Adrenal gland (tissue), 12 donors: ENCODE data around the gene CDK6. TPM values are rescaled to one million over a fixed set of nuclear protein-coding genes. Genes with fewer than 3 reads are reported as not detected.

Experiments used
- DNase-seq, 7 donors: peaks; one replicate each; pipeline ENCODE4 v3.0.0-alpha.2; 2019 to 2020
- H3K27ac ChIP-seq, 5 donors: fragments of 200-600 bp; sonication (generic) in 4 of 5; 1 replicate in 3 of 5; 2 replicates in 2 of 5; pipeline versions ENCODE4 v1.5.1 to v1.8.0; 2016 to 2020; ENCODE audit warnings: mild to moderate bottlenecking in 1 of 5
- H3K27me3 ChIP-seq: fragments of 200-600 bp; 2 replicates; pipeline ENCODE4 v1.8.0; 2021
- H3K36me3 ChIP-seq, 2 donors: fragments of 200-600 bp; replicated peaks in 1 of 2; 1 replicate in 1 of 2; 2 replicates in 1 of 2; pipeline versions ENCODE4 v1.5.1 to v1.8.0; 2018 to 2022
- H3K4me1 ChIP-seq, 2 donors: fragments of 200-600 bp; replicated peaks in 1 of 2; 1 replicate in 1 of 2; 2 replicates in 1 of 2; pipeline versions ENCODE4 v1.5.1 to v1.8.0; 2018 to 2021
- H3K4me3 ChIP-seq, 4 donors: fragments of 200-600 bp; sonication (generic) in 3 of 4; one replicate each; pipeline ENCODE4 v1.5.1; 2016 to 2018
- H3K9me3 ChIP-seq, 3 donors: fragments of 200-600 bp; sonication (generic) in 1 of 3; replicated peaks in 1 of 3; 1 replicate in 2 of 3; 2 replicates in 1 of 3; pipeline versions ENCODE4 v1.5.1 to v1.8.0; 2016 to 2021
- CTCF ChIP-seq, 6 experiments: fragments of 450-650 bp in 4 of 6; fragments of 200-600 bp in 2 of 6; sonication (generic) in 1 of 6; IDR thresholded peaks; 1 replicate in 5 of 6; 2 replicates in 1 of 6; pipeline versions ENCODE4 v1.5.1 to v1.8.0; 2016 to 2021; ENCODE audit warnings: antibody characterized with exemption in 6 of 6, mild to moderate bottlenecking in 2 of 6, moderate library complexity in 1 of 6
- POLR2A ChIP-seq, 2 donors: fragments of 450-650 bp; IDR thresholded peaks; one replicate each; pipeline ENCODE4 v1.6.1; 2017; ENCODE audit warnings: antibody characterized with exemption in 2 of 2, mild to moderate bottlenecking in 2 of 2, moderate library complexity in 1 of 2
- WGBS, 4 donors: extraction: QIAGEN DNeasy Blood & Tissue Kit in 2 of 4; methylation state at CpG; one replicate each; pipeline versions ENCODE4 v1.1.5 to v1.1.7; 2013 to 2017; 5-methylcytosine and 5-hydroxymethylcytosine counted together
- intact Hi-C, 2 donors: fragments of 100-400 bp; cut with DNase I; formaldehyde crosslinking; loops; one replicate each; pipeline versions ENCODE4 v1.14.1 to v1.15.0; 2022 to 2023
- polyA plus RNA-seq, 3 donors: library from polyadenylated mRNA; stranded (reverse); fragments of 200-250 nt in 2 of 3; fragments of 350-450 nt in 1 of 3; fragmentation: Illumina TruSeq in 1 of 3; extraction: RNeasy Lipid Tissue Mini Kit (QIAGEN cat#74804) in 1 of 3; gene quantifications; one replicate each; pipeline ENCODE4 v1.2.3, GENCODE V29; 2013 to 2014
- total RNA-seq, 9 donors: library from RNA; depleted of rRNA in 4 of 9; stranded (reverse); fragments of >200 nt in 4 of 9; fragments of 120-200 nt in 1 of 9; fragmentation: NEBNext Ultra II Directional in 1 of 9; extraction: Animal tissue kit (Norgen Biotek cat#: 25700) in 1 of 9; gene quantifications; one replicate each; pipeline versions ENCODE4 v1.1.0 to v1.2.4, GENCODE V29; 2013 to 2023
- donor health status: healthy with polysubstance abuse.
- donor health status: Bipolar disorder and iron deficiency.
- donor health status: DM: yes; HTN: yes; CAD: no.
- donor health status: DM: no; HTN: no; CAD: no.
- donor health status: DM: no; HTN: no; CAD: no.
- donor health status: DM: yes; HTN: yes; CAD: no.

CDK6 gene
- total and polyA plus RNA-seq, 12 donors = 2.5 to 151 (median 33.4) TPM

- H3K27ac ChIP-seq = no peak overlapping the region
- no peaks in the 10 kb centered on the region for H3K36me3 ChIP-seq
- intact Hi-C loops = loop anchor here (10.0 kb wide), 2 partner anchors 209 to 429 kb away; partner anchors contain the start of gene CDK6 (in 1 of the 2)
Measured at GRCh38 chr7:92625617-92626016, 210.8 kb downstream of the CDK6 start.

GRCh38 chr7:92624298-92624996, 211.9 kb downstream of the CDK6 start:
- Histone ChIP-seq H3K27me3 (no peaks in the 10 kb centered on the region), H3K27ac (no peak overlapping the region), H3K4me1 (peaks cover 6 to 25% of the 10 kb centered on the region in 2 donors), H3K9me3 (no peaks in the 10 kb centered on the region), H3K4me3 (no peak overlapping the region), H3K36me3 (no peaks in the 10 kb centered on the region)
- DNase-seq = no peak
- WGBS, 4 donors = 96 to 98% (median 97%) methylated on average over 2 of the region's 2 CpGs
- no peak for TF ChIP-seq CTCF (IDR thresholded peaks at IDR 0.05)
- TF ChIP-seq POLR2A (IDR thresholded peaks at IDR 0.05) = no peak
- intact Hi-C loops = loop anchor here (10.0 kb wide), 2 partner anchors 210 to 430 kb away; partner anchors contain the start of gene CDK6 (in 1 of the 2)

More at GRCh38 chr7:92625617-92626016, 210.8 kb downstream of the CDK6 start:
- DNase-seq = no peak
- Histone ChIP-seq H3K4me1 (peaks cover 6 to 25% of the 10 kb centered on the region in 2 donors), H3K9me3 (no peaks in the 10 kb centered on the region), H3K4me3 (no peak overlapping the region), H3K27me3 (no peaks in the 10 kb centered on the region)
- TF ChIP-seq POLR2A (IDR thresholded peaks at IDR 0.05) (no peak), CTCF (IDR thresholded peaks at IDR 0.05) (no peak)

GRCh38 chr7:92623544-92623943, 212.8 kb downstream of the CDK6 start:
- DNase-seq = no peak
- WGBS, 4 donors = 93 to 98% (median 95%) methylated on average over 1 of the region's 1 CpG
- H3K27ac ChIP-seq = no peak overlapping the region

GRCh38 chr7:92622685-92623084, 213.7 kb downstream of the CDK6 start:
- TF ChIP-seq POLR2A (IDR thresholded peaks at IDR 0.05) (no peak), CTCF (IDR thresholded peaks at IDR 0.05) (no peak)
- H3K4me3 ChIP-seq = no peak overlapping the region
- H3K9me3 ChIP-seq = no peaks in the 10 kb centered on the region
- 79 to 92% (median 85%) methylated on average over 3 of the region's 3 CpGs for WGBS, 4 donors
- intact Hi-C loops = loop anchor here (10.0 kb wide), 2 partner anchors 212 to 432 kb away; partner anchors contain the start of gene CDK6 (in 1 of the 2)
- peaks cover 0 to 6% of the 10 kb centered on the region in 2 donors for H3K36me3 ChIP-seq
- H3K4me1 ChIP-seq = peaks cover 6 to 25% of the 10 kb centered on the region in 2 donors
- H3K27ac ChIP-seq = no peak overlapping the region
- no peak for DNase-seq
- H3K27me3 ChIP-seq = no peaks in the 10 kb centered on the region

More at GRCh38 chr7:92623544-92623943, 212.8 kb downstream of the CDK6 start:
- intact Hi-C loops = loop anchor here (10.0 kb wide), 2 partner anchors 211 to 431 kb away; partner anchors contain the start of gene CDK6 (in 1 of the 2)
- TF ChIP-seq POLR2A (IDR thresholded peaks at IDR 0.05) (no peak), CTCF (IDR thresholded peaks at IDR 0.05) (no peak)
- H3K4me3 ChIP-seq = no peak overlapping the region
- no peaks in the 10 kb centered on the region for H3K27me3 ChIP-seq
- peaks cover 6 to 25% of the 10 kb centered on the region in 2 donors for H3K4me1 ChIP-seq
- H3K36me3 ChIP-seq = no peaks in the 10 kb centered on the region
- H3K9me3 ChIP-seq = no peaks in the 10 kb centered on the region
